HepG2 (cell line): ENCODE data around the gene C11orf68. TPM values are rescaled to one million over a fixed set of nuclear protein-coding genes. Genes with fewer than 3 reads are reported as not detected.
A peak's percentile ranks its signal among the peaks of the same experiment; 100 is the strongest.

Experiments
- CREB3 ChIP-seq: sonication (generic); formaldehyde crosslinking; IDR thresholded peaks from 2 replicates; pipeline ENCODE4 v1.5.0; 2020; ENCODE audit warnings: missing genetic modification reagents
- FOXA3 ChIP-seq: IDR thresholded peaks from 2 replicates; pipeline ENCODE4 v1.6.1; 2016; ENCODE audit warnings: missing genetic modification reagents, missing compliant biosample characterization
- HNRNPLL ChIP-seq: fragments of 200-400 bp; formaldehyde crosslinking; IDR thresholded peaks from 2 replicates; pipeline ENCODE4 v1.6.1; 2017; ENCODE audit warnings: mild to moderate bottlenecking, low read depth, low read length; ENCODE audit not compliant: poor library complexity, severe bottlenecking
- IKZF1 ChIP-seq: fragments of 450-650 bp; IDR thresholded peaks from 2 replicates; pipeline ENCODE4 v1.7.1; 2016
- KIAA2018 ChIP-seq: sonication (generic); formaldehyde crosslinking; IDR thresholded peaks from 2 replicates; pipeline ENCODE4 v1.5.0; 2020; ENCODE audit warnings: mild to moderate bottlenecking, missing genetic modification reagents, borderline replicate concordance
- MTA3 ChIP-seq: sonication (generic); formaldehyde crosslinking; IDR thresholded peaks from 2 replicates; pipeline ENCODE4 v1.4.0; 2020; ENCODE audit warnings: missing genetic modification reagents
- PCBP2 ChIP-seq: fragments of 200-400 bp; formaldehyde crosslinking; optimal IDR thresholded peaks from 2 replicates; pipeline ENCODE3; 2018; ENCODE audit warnings: low read length, low read depth; ENCODE audit not compliant: poor library complexity, severe bottlenecking
- PHB2 ChIP-seq: fragments of 450-650 bp; IDR thresholded peaks from 2 replicates; pipeline ENCODE4 v1.6.1; 2018; ENCODE audit not compliant: partially characterized antibody
- PREB ChIP-seq: sonication (generic); formaldehyde crosslinking; IDR thresholded peaks from 2 replicates; pipeline ENCODE4 v1.4.0; 2020; ENCODE audit warnings: missing genetic modification reagents
- ZFP36L2 ChIP-seq: sonication (generic); formaldehyde crosslinking; IDR thresholded peaks from 2 replicates; pipeline ENCODE4 v1.4.0; 2020; ENCODE audit warnings: missing genetic modification reagents
- ZIK1 ChIP-seq: sonication (generic); formaldehyde crosslinking; IDR thresholded peaks from 2 replicates; pipeline ENCODE4 v1.5.0; 2020; ENCODE audit warnings: mild to moderate bottlenecking, low read depth, missing genetic modification reagents, borderline replicate concordance
- ZNF331 ChIP-seq: sonication (generic); formaldehyde crosslinking; IDR thresholded peaks from 2 replicates; pipeline ENCODE4 v1.4.0; 2020; ENCODE audit warnings: missing genetic modification reagents
- ZNF660 ChIP-seq: sonication (generic); formaldehyde crosslinking; IDR thresholded peaks from 2 replicates; pipeline ENCODE4 v1.5.1; 2020; ENCODE audit warnings: mild to moderate bottlenecking, low read depth, missing genetic modification reagents, borderline replicate concordance
- polyA plus RNA-seq, 8 experiments: library from polyadenylated mRNA; depleted of rRNA in 3 of 8; stranded (reverse) in 7 of 8; unstranded in 1 of 8; fragments of >200 nt; fragmentation: Illumina TruSeq in 4 of 8; extraction: Trizol in 4 of 8; gene quantifications; 2 replicates each; pipeline versions ENCODE4 v1.2.1 to v1.2.3, GENCODE V29; 2011 to 2016; ENCODE audit warnings: low read depth in 4 of 8, missing spikeins in 1 of 8, mixed read lengths in 1 of 8; ENCODE audit not compliant: insufficient read depth in 1 of 8
- total RNA-seq, 5 experiments: library from RNA; depleted of rRNA; stranded (reverse); fragments of >200 nt; fragmentation: Illumina TruSeq; extraction: Trizol; gene quantifications; 2 replicates each; pipeline ENCODE4 v1.2.3, GENCODE V29; 2016; ENCODE audit warnings: low read depth in 1 of 5
- TF ChIP-seq, protein P1 (sequence below): IDR thresholded peaks from 2 replicates; pipeline ENCODE4 v1.6.1; 2016; ENCODE audit warnings: missing compliant biosample characterization, missing genetic modification reagents, borderline replicate concordance
- TF ChIP-seq, protein P2 (sequence below): sonication (generic); formaldehyde crosslinking; IDR thresholded peaks from 2 replicates; pipeline ENCODE4 v1.4.0; 2020; ENCODE audit warnings: missing genetic modification reagents

The C11orf68 gene
- total and polyA plus RNA-seq, 2 of the 13 experiments (the other 11 are each of a cell fraction or from before 2014, with no cell fraction given): 8.4 to 28.3 TPM

GRCh38 chr11:65888163-65888814, 30.6 kb downstream of the C11orf68 start, which contains the start of gene FIBP (continued):
- TF ChIP-seq KIAA2018 (CRISPR knock-in tag): no peak
- TF ChIP-seq, protein P1, sequence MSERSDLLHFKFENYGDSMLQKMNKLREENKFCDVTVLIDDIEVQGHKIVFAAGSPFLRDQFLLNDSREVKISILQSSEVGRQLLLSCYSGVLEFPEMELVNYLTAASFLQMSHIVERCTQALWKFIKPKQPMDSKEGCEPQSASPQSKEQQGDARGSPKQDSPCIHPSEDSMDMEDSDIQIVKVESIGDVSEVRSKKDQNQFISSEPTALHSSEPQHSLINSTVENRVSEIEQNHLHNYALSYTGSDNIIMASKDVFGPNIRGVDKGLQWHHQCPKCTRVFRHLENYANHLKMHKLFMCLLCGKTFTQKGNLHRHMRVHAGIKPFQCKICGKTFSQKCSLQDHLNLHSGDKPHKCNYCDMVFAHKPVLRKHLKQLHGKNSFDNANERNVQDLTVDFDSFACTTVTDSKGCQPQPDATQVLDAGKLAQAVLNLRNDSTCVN (CRISPR knock-in tag): no peak
- no peak for TF ChIP-seq CREB3
- TF ChIP-seq FOXA3 (CRISPR knock-in tag): peak; percentile 46
- no peak for TF ChIP-seq ZIK1 (CRISPR knock-in tag)
- TF ChIP-seq ZFP36L2 (CRISPR knock-in tag): no peak
- TF ChIP-seq ZNF331: peak; percentile 43; the same call in 1 of the 2 replicates
- TF ChIP-seq IKZF1: no peak
- no peak for TF ChIP-seq PREB (CRISPR knock-in tag)
- TF ChIP-seq HNRNPLL: peak; percentile 61
- no peak for TF ChIP-seq MTA3 (CRISPR knock-in tag)
- TF ChIP-seq PCBP2: no peak
- no peak for TF ChIP-seq ZNF660 (CRISPR knock-in tag)
- TF ChIP-seq, protein P2, sequence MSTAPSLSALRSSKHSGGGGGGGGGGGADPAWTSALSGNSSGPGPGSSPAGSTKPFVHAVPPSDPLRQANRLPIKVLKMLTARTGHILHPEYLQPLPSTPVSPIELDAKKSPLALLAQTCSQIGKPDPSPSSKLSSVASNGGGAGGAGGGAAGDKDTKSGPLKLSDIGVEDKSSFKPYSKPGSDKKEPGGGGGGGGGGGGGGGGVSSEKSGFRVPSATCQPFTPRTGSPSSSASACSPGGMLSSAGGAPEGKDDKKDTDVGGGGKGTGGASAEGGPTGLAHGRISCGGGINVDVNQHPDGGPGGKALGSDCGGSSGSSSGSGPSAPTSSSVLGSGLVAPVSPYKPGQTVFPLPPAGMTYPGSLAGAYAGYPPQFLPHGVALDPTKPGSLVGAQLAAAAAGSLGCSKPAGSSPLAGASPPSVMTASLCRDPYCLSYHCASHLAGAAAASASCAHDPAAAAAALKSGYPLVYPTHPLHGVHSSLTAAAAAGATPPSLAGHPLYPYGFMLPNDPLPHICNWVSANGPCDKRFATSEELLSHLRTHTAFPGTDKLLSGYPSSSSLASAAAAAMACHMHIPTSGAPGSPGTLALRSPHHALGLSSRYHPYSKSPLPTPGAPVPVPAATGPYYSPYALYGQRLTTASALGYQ (CRISPR knock-in tag): no peak
- TF ChIP-seq PHB2: no peak
